ENCODE results near the gene ZNF423. TPM values are rescaled to one million over a fixed set of nuclear protein-coding genes. Genes with fewer than 3 reads are reported as not detected.

ZNF423 gene
- total and polyA plus RNA-seq, 7 donors: 0.69 to 19.7 (median 3.6) TPM

- peaks cover 0 to 7% (median 2%) of the 10 kb centered on the region in 4 donors for H3K36me3 ChIP-seq
- no peaks in the 10 kb centered on the region for H3K27me3 ChIP-seq
- H3K9me3 ChIP-seq: no peaks in the 10 kb centered on the region
- TF ChIP-seq POLR2A (IDR thresholded peaks at IDR 0.05) (no peak), EP300 (IDR thresholded peaks at IDR 0.05) (no peak), CTCF (IDR thresholded peaks at IDR 0.05) (no peak)
- DNase-seq: no peak
- H3K27ac ChIP-seq: no peak overlapping the region
- WGBS, 2 donors: 90 to 93% methylated on average over 4 of the region's 4 CpGs
- intact Hi-C loops (cut with DNase I): no loop called here
- no peaks in the 10 kb centered on the region for H3K4me1 ChIP-seq
- H3K4me3 ChIP-seq: no peak overlapping the region
Measured at GRCh38 chr16:49519741-49520140, 336.2 kb downstream of the ZNF423 start.

- no peak overlapping the region for H3K4me3 ChIP-seq
- no peaks in the 10 kb centered on the region for H3K9me3 ChIP-seq
- intact Hi-C loops (cut with DNase I): no loop called here
- H3K36me3 ChIP-seq: peaks cover 0 to 7% (median 2%) of the 10 kb centered on the region in 4 donors
- no peaks in the 10 kb centered on the region for H3K4me1 ChIP-seq
- DNase-seq: no peak
- H3K27me3 ChIP-seq: no peaks in the 10 kb centered on the region
- H3K27ac ChIP-seq: no peak overlapping the region
- WGBS, 2 donors: 86 to 90% methylated on average over 7 of the region's 7 CpGs
- TF ChIP-seq POLR2A (IDR thresholded peaks at IDR 0.05) (no peak), POLR2AphosphoS5 (IDR thresholded peaks at IDR 0.05) (no peak), CTCF (IDR thresholded peaks at IDR 0.05) (no peak), EP300 (IDR thresholded peaks at IDR 0.05) (no peak)
Measured at GRCh38 chr16:49519008-49519656, 336.8 kb downstream of the ZNF423 start.

- no peaks in the 10 kb centered on the region for H3K4me1 ChIP-seq
- TF ChIP-seq CTCF (IDR thresholded peaks at IDR 0.05) (no peak), EP300 (IDR thresholded peaks at IDR 0.05) (no peak), POLR2AphosphoS5 (IDR thresholded peaks at IDR 0.05) (no peak), POLR2A (IDR thresholded peaks at IDR 0.05) (no peak)
- no peak for DNase-seq
Measured at GRCh38 chr16:49516382-49517036, 339.4 kb downstream of the ZNF423 start.

GRCh38 chr16:49515861-49516260 is 340.1 kb downstream of the ZNF423 start:
- H3K9me3 ChIP-seq: no peaks in the 10 kb centered on the region
- no peak overlapping the region for H3K4me3 ChIP-seq
- no peak for TF ChIP-seq POLR2A (IDR thresholded peaks at IDR 0.05)
- no peak for TF ChIP-seq POLR2AphosphoS5 (IDR thresholded peaks at IDR 0.05)
- no peak for TF ChIP-seq EP300 (IDR thresholded peaks at IDR 0.05)
- TF ChIP-seq CTCF (IDR thresholded peaks at IDR 0.05): no peak
- no peak overlapping the region for H3K27ac ChIP-seq
- WGBS, 2 donors: 92 to 93% methylated on average over 12 of the region's 12 CpGs
- no peak for DNase-seq
- H3K4me1 ChIP-seq: no peaks in the 10 kb centered on the region
- intact Hi-C loops (cut with DNase I): no loop called here
- no peaks in the 10 kb centered on the region for H3K36me3 ChIP-seq
- H3K27me3 ChIP-seq: no peaks in the 10 kb centered on the region

More at GRCh38 chr16:49516382-49517036, 339.4 kb downstream of the ZNF423 start:
- H3K27me3 ChIP-seq: no peaks in the 10 kb centered on the region
- no peak overlapping the region for H3K27ac ChIP-seq
- no peaks in the 10 kb centered on the region for H3K36me3 ChIP-seq
- H3K4me3 ChIP-seq: no peak overlapping the region
- WGBS, 2 donors: 24 to 74% methylated on average over 8 of the region's 8 CpGs
- H3K9me3 ChIP-seq: no peaks in the 10 kb centered on the region
- intact Hi-C loops (cut with DNase I): no loop called here
